ENCODE data around the gene VN1R2.
"Not testable (repeated sequence)": the region's sequence is repeated elsewhere in the genome, so short reads cannot be mapped to it uniquely, and the experiment has no call there.

The VN1R2 gene

DNA sequence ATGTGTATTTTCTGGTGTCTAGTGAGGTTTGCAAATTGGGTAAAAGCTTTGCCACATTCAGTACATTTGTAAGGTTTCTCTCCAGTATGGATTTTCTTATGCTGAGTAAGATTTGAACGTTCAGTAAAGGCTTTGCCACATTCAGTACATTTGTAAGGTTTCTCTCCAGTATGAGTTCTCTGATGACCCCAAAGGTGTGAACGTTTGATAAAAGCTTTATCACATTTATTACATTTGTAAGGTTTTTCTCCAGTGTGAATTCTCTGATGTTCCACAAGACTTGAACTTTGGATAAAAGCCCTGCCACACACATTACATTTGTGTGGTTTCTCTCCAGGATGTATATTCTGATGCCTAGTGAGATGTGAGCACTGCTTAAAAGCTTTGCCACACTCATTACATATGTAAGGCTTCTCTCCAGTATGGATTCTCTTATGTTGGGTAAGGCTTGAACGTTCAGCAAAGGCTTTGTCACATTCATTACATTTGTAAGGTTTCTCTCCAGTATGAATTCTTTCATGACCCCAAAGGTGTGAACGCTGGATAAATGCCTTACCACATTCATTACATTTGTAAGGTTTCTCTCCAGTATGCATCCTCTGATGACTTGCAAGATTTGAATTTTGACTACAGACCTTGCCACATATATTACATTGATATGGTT lies 20.8 kb upstream of the VN1R2 start:
- Histone ChIP-seq H3K4ac (ENCODE audit: low read depth, low read length) (no peak overlapping the region), H3K27me3 (ENCODE audit: insufficient read depth, low read length, poor library complexity) (no peaks in the 10 kb centered on the region), H3K79me2 (ENCODE audit: control insufficient read depth, insufficient read depth, low read length) (no peaks in the 10 kb centered on the region), H3K4me3 (ENCODE audit: low read length) (peak overlapping the region; percentile 15), H3K4me2 (ENCODE audit: low read length) (no peak overlapping the region), H2BK120ac (ENCODE audit: low read depth, low read length) (no peak overlapping the region), H2BK5ac (ENCODE audit: low read length) (no peak overlapping the region), H3K79me1 (ENCODE audit: low read length) (no peaks in the 10 kb centered on the region), H3K9ac (ENCODE audit: low read length) (no peak overlapping the region), H4K8ac (ENCODE audit: low read depth, low read length) (no peak overlapping the region), H3K56ac (ENCODE audit: low read length) (no peak overlapping the region), H3K23ac (ENCODE audit: low read length) (no peak overlapping the region), H3K4me1 (ENCODE audit: control insufficient read depth, low read depth, low read length) (no peaks in the 10 kb centered on the region), H2AK5ac (ENCODE audit: low read length) (no peak overlapping the region), H2BK15ac (replicated peaks; ENCODE audit: low read depth) (no peak overlapping the region), H4K5ac (ENCODE audit: low read length) (no peak overlapping the region), H3K36me3 (ENCODE audit: control insufficient read depth, insufficient read depth, low read length) (peaks cover 2% of the 10 kb centered on the region), H3K18ac (ENCODE audit: low read length) (no peak overlapping the region), H3K27ac (ENCODE audit: low read depth, low read length) (no peak overlapping the region)
- no CpG with 5 or more reads among the region's 4 CpGs for WGBS (ENCODE audit: extremely low coverage, insufficient coverage, low lambda C conversion rate)
- no peak for DNase-seq

DNA sequence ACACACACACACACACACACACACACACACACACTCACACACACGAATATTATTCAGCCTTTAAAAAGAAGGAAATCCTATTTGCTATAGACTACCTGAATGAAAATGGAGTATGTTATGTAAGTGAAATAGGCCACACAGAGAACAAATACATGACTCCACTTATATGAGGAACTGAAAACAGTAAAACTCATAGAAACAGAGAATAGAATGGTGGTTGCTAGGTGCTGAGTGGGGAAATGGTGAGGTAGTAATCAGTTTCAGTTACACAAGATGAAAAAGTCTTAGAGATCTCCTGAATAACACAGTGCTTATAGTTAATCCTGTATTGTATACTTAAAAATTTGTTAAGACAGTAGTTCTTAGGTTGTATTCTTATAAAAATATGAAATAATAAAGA lies 11.6 kb upstream of the VN1R2 start:
- Histone ChIP-seq H3K9ac (ENCODE audit: low read length) (no peak overlapping the region), H3K18ac (ENCODE audit: low read length) (no peak overlapping the region), H2BK5ac (ENCODE audit: low read length) (no peak overlapping the region), H3K4me3 (ENCODE audit: low read length) (no peak overlapping the region), H3K4me2 (ENCODE audit: low read length) (no peak overlapping the region), H3K4ac (ENCODE audit: low read depth, low read length) (no peak overlapping the region), H2BK120ac (ENCODE audit: low read depth, low read length) (no peak overlapping the region), H3K36me3 (ENCODE audit: control insufficient read depth, insufficient read depth, low read length) (no peaks in the 10 kb centered on the region), H3K79me2 (ENCODE audit: control insufficient read depth, insufficient read depth, low read length) (no peaks in the 10 kb centered on the region), H2AK5ac (ENCODE audit: low read length) (no peak overlapping the region), H3K56ac (ENCODE audit: low read length) (no peak overlapping the region), H4K8ac (ENCODE audit: low read depth, low read length) (no peak overlapping the region), H3K4me1 (ENCODE audit: control insufficient read depth, low read depth, low read length) (no peaks in the 10 kb centered on the region), H4K5ac (ENCODE audit: low read length) (no peak overlapping the region), H3K27ac (ENCODE audit: low read depth, low read length) (no peak overlapping the region), H3K23ac (ENCODE audit: low read length) (no peak overlapping the region), H2BK15ac (replicated peaks; ENCODE audit: low read depth) (no peak overlapping the region), H3K27me3 (ENCODE audit: insufficient read depth, low read length, poor library complexity) (no peaks in the 10 kb centered on the region), H3K79me1 (ENCODE audit: low read length) (no peaks in the 10 kb centered on the region)
- WGBS (ENCODE audit: extremely low coverage, insufficient coverage, low lambda C conversion rate), result no CpG with 5 or more reads among the region's 1 CpG
- DNase-seq, result no peak

DNA sequence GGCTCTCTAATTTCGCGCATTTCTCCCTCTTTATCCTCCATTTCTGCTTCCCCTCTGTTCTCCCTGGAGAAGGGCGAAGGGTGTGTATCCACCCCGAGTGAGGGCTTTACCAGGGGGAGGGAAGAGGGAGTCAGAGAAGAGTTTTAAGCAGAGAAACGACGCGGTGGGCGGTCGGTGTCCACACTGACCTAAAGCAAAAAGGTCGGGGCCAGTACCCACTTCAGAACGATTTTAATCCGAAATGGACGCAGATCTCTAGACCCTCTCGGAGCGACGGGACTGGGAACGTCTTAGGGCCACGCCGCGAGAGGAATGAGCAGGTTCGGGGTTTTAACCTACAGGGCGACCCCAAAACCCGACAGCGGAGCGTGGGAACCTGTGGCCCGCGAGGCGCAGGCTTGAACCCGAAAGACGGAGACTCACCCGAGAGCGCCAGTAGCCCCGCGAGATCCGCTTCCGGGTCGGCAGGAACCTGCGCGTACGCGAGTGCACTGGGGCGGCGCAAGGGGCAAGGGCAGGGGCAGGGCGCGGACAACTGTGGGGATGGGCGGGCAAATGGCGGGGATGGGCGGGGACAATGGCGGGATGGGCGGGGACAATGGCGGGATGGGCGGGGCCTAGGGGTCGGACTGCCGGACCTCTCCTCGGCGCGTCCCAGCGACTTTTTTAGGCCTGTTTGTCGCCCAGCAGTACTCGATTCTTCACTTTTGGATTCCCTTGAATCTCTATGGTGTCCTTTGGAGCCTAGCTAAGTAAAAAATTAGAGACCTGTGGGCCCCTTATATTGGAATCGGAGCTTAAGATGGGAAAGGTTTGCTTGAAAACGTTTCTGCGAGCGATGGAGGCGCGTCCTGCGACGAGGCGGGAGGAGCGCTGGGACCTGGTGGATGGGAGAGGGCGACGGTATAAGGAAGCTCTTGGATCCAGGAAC lies 3.4 kb upstream of the VN1R2 start, which contains the start of gene ZNF677:
TSS of gene ZNF677 (minus strand) at position 463 of the 931 bp plus-strand sequence. CDS start 3,323 bp downstream, outside the sequence.
- Histone ChIP-seq H3K9ac (ENCODE audit: low read length) (peak within 1 kb of the TSS; percentile 79), H3K23ac (ENCODE audit: low read length) (no peak within 1 kb of the TSS), H3K36me3 (ENCODE audit: control insufficient read depth, insufficient read depth, low read length) (no peaks in the 10 kb centered on the region), H2BK15ac (replicated peaks; ENCODE audit: low read depth) (no peak within 1 kb of the TSS), H3K4ac (ENCODE audit: low read depth, low read length) (peak within 1 kb of the TSS; percentile 58), H4K5ac (ENCODE audit: low read length) (no peak within 1 kb of the TSS), H2BK120ac (ENCODE audit: low read depth, low read length) (no peak within 1 kb of the TSS), H3K27me3 (ENCODE audit: insufficient read depth, low read length, poor library complexity) (no peaks in the 10 kb centered on the region), H4K8ac (ENCODE audit: low read depth, low read length) (no peak within 1 kb of the TSS), H2AK5ac (ENCODE audit: low read length) (no peak within 1 kb of the TSS), H3K18ac (ENCODE audit: low read length) (peak within 1 kb of the TSS; percentile 64), H3K56ac (ENCODE audit: low read length) (peak within 1 kb of the TSS; percentile 80), H3K79me2 (ENCODE audit: control insufficient read depth, insufficient read depth, low read length) (no peaks in the 10 kb centered on the region), H3K79me1 (ENCODE audit: low read length) (no peaks in the 10 kb centered on the region), H2BK5ac (ENCODE audit: low read length) (no peak within 1 kb of the TSS), H3K4me2 (ENCODE audit: low read length) (peak within 1 kb of the TSS; percentile 63), H3K4me1 (ENCODE audit: control insufficient read depth, low read depth, low read length) (no peaks in the 10 kb centered on the region), H3K27ac (ENCODE audit: low read depth, low read length) (no peak within 1 kb of the TSS), H3K4me3 (ENCODE audit: low read length) (peak within 1 kb of the TSS; percentile 87)
- peak; percentile 92 for DNase-seq
- WGBS (ENCODE audit: extremely low coverage, insufficient coverage, low lambda C conversion rate), result no CpG with 5 or more reads among the region's 72 CpGs

DNA sequence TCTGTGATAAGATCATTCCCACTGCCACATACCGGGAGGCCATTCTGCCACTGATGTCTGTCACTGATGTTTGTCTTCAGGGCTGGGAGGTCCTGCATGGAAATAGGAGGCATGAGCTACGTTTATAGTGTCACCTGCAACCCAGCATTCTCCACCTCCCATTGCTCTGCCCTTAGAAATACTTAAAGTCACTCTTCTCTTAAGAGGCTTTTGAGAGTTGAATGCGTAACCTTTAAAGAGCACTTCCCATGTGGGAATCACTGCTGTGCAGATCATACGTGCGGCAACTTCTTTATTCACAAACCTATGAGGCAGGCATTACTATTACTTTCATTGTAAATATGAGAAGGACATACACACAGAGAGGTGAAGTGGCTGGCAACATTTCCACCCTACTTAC lies 9.5 kb downstream of the VN1R2 start, which contains the start of gene VN1R4:
TSS of gene VN1R4 (minus strand) at position 101 of the 400 bp plus-strand sequence. CDS start at position 43, 58 bp downstream.
- not testable (repeated sequence) for H3K4me3 ChIP-seq (ENCODE audit: low read length); H2BK5ac ChIP-seq (ENCODE audit: low read length); H3K23ac ChIP-seq (ENCODE audit: low read length); H3K4me1 ChIP-seq (ENCODE audit: control insufficient read depth, low read depth, low read length); H3K4me2 ChIP-seq (ENCODE audit: low read length); H4K8ac ChIP-seq (ENCODE audit: low read depth, low read length); DNase-seq; H2BK15ac ChIP-seq (replicated peaks; ENCODE audit: low read depth); H2AK5ac ChIP-seq (ENCODE audit: low read length); H3K27ac ChIP-seq (ENCODE audit: low read depth, low read length); H3K56ac ChIP-seq (ENCODE audit: low read length); H3K9ac ChIP-seq (ENCODE audit: low read length); H3K27me3 ChIP-seq (ENCODE audit: insufficient read depth, low read length, poor library complexity); H3K79me1 ChIP-seq (ENCODE audit: low read length); H3K79me2 ChIP-seq (ENCODE audit: control insufficient read depth, insufficient read depth, low read length); H4K5ac ChIP-seq (ENCODE audit: low read length); H3K4ac ChIP-seq (ENCODE audit: low read depth, low read length); H3K36me3 ChIP-seq (ENCODE audit: control insufficient read depth, insufficient read depth, low read length); H3K18ac ChIP-seq (ENCODE audit: low read length); H2BK120ac ChIP-seq (ENCODE audit: low read depth, low read length)
- no CpG with 5 or more reads among the region's 5 CpGs for WGBS (ENCODE audit: extremely low coverage, insufficient coverage, low lambda C conversion rate)

DNA sequence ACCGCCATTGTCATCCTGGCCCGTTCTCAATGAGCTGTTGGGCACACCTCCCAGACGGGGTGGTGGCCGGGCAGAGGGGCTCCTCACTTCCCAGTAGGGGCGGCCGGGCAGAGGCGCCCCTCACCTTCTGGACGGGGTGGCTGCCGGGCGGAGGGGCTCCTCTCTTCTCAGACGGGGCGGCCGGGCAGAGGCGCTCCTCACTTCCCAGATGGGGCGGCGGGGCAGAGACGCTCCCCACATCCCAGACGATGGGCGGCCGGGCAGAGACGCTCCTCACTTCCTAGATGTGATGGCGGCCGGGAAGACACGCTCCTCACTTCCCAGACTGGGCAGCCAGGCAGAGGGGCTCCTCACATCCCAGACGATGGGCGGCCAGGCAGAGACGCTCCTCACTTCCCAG lies 11.8 kb downstream of the VN1R2 start:
- no CpG with 5 or more reads among the region's 27 CpGs for WGBS (ENCODE audit: extremely low coverage, insufficient coverage, low lambda C conversion rate)
- not testable (repeated sequence) for H3K23ac ChIP-seq (ENCODE audit: low read length); H3K27me3 ChIP-seq (ENCODE audit: insufficient read depth, low read length, poor library complexity); H3K4me3 ChIP-seq (ENCODE audit: low read length); H3K9ac ChIP-seq (ENCODE audit: low read length); H4K8ac ChIP-seq (ENCODE audit: low read depth, low read length); H2AK5ac ChIP-seq (ENCODE audit: low read length); H3K4ac ChIP-seq (ENCODE audit: low read depth, low read length); H3K36me3 ChIP-seq (ENCODE audit: control insufficient read depth, insufficient read depth, low read length); H3K18ac ChIP-seq (ENCODE audit: low read length); H2BK15ac ChIP-seq (replicated peaks; ENCODE audit: low read depth); H3K4me2 ChIP-seq (ENCODE audit: low read length); H3K4me1 ChIP-seq (ENCODE audit: control insufficient read depth, low read depth, low read length); H3K79me1 ChIP-seq (ENCODE audit: low read length); H2BK120ac ChIP-seq (ENCODE audit: low read depth, low read length); H3K56ac ChIP-seq (ENCODE audit: low read length); H2BK5ac ChIP-seq (ENCODE audit: low read length); H4K5ac ChIP-seq (ENCODE audit: low read length); H3K79me2 ChIP-seq (ENCODE audit: control insufficient read depth, insufficient read depth, low read length); H3K27ac ChIP-seq (ENCODE audit: low read depth, low read length); DNase-seq

Measured in mesendoderm (in vitro differentiated cells).